HG03064 (cell line): ENCODE results near the gene NPC1.
"Not testable (repeated sequence)": the region's sequence is repeated elsewhere in the genome, so short reads cannot be mapped to it uniquely, and the experiment has no call there.

Experiments
- ATAC-seq: cut with Tn5 transposase; IDR thresholded peaks from one replicate; pipeline ENCODE4 v1.9.1; 2021; ENCODE audit warnings: low read depth; ENCODE audit not compliant: unreplicated experiment

Gene NPC1

GRCh38 chr18:23528580-23529472 lies 57.5 kb downstream of the NPC1 start:
- ATAC-seq, result no peak

GRCh38 chr18:23526501-23527063 lies 59.7 kb downstream of the NPC1 start:
- no peak for ATAC-seq

GRCh38 chr18:23524213-23524707 lies 62.0 kb downstream of the NPC1 start:
- ATAC-seq, result no peak

- ATAC-seq, result no peak
These were observed 62.7 kb downstream of the NPC1 start for GRCh38 chr18:23523429-23524212.

- no peak for ATAC-seq
These were observed 64.4 kb downstream of the NPC1 start for GRCh38 chr18:23521907-23522306.

GRCh38 chr18:23521271-23521670 lies 65.0 kb downstream of the NPC1 start:
- ATAC-seq, result no peak

- ATAC-seq, result no peak
These were observed 66.6 kb downstream of the NPC1 start for GRCh38 chr18:23519734-23520133.

GRCh38 chr18:23515911-23516546 lies 70.3 kb downstream of the NPC1 start:
- no peak for ATAC-seq

- no peak for ATAC-seq
These were observed 73.7 kb downstream of the NPC1 start for GRCh38 chr18:23512641-23513040.

GRCh38 chr18:23512216-23512615 lies 74.1 kb downstream of the NPC1 start:
- not testable (repeated sequence) for ATAC-seq

GRCh38 chr18:23510923-23511322 lies 75.4 kb downstream of the NPC1 start:
- ATAC-seq, result not testable (repeated sequence)

GRCh38 chr18:23506393-23506792 lies 79.9 kb downstream of the NPC1 start:
- ATAC-seq, result no peak

- peak; percentile 49 for ATAC-seq
These were observed 81.6 kb downstream of the NPC1 start for GRCh38 chr18:23504720-23505119.

- ATAC-seq, result no peak
These were observed 82.4 kb downstream of the NPC1 start for GRCh38 chr18:23503963-23504344.

- ATAC-seq, result peak; percentile 72
These were observed 83.0 kb downstream of the NPC1 start, which contains the start of gene RMC1 for GRCh38 chr18:23503038-23503962. RMC1 (plus strand) TSS chr18:23503511; CDS start chr18:23503619, 108 bp downstream.

GRCh38 chr18:23502516-23503037 lies 83.7 kb downstream of the NPC1 start:
- ATAC-seq, result no peak

GRCh38 chr18:23501626-23502025 lies 84.7 kb downstream of the NPC1 start:
- no peak for ATAC-seq

- no peak for ATAC-seq
These were observed 87.0 kb downstream of the NPC1 start for GRCh38 chr18:23499291-23499781.

GRCh38 chr18:23498877-23499276 lies 87.4 kb downstream of the NPC1 start:
- no peak for ATAC-seq
